GM19395 (cell line): ENCODE data around the gene OSBPL9.
"Not testable (repeated sequence)": the region's sequence is repeated elsewhere in the genome, so short reads cannot be mapped to it uniquely, and the experiment has no call there.

Experiments
- ATAC-seq: cut with Tn5 transposase; IDR thresholded peaks from one replicate; pipeline ENCODE4 v1.9.1; 2021; ENCODE audit warnings: mild to moderate bottlenecking, moderate library complexity; ENCODE audit not compliant: unreplicated experiment

OSBPL9 gene

GRCh38 chr1:51705035-51705434 lies 88.1 kb downstream of the OSBPL9 start:
- ATAC-seq: no peak

- ATAC-seq: no peak
Measured at GRCh38 chr1:51708911-51709760, 92.2 kb downstream of the OSBPL9 start.

GRCh38 chr1:51709951-51710350 lies 93.1 kb downstream of the OSBPL9 start:
- ATAC-seq: no peak

DNA sequence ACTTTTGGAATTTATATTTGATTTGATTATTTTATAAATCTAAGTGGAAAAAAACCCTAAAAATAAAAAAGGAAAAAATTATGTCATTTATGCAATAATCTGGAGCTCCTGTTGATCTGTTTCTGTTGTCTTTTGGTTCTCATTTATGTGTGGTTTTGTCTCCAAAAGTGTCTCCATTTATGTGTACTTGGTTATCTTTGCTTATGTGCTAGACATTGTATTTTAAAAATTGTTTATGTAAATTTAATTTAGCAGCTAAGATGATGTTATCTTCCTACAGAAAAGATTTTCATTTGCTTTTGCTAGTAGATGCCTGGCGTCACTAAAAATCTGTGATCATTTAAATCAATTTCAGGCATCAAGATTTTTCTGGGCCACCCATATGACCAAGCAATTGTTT lies 95.7 kb downstream of the OSBPL9 start:
- ATAC-seq: no peak

DNA sequence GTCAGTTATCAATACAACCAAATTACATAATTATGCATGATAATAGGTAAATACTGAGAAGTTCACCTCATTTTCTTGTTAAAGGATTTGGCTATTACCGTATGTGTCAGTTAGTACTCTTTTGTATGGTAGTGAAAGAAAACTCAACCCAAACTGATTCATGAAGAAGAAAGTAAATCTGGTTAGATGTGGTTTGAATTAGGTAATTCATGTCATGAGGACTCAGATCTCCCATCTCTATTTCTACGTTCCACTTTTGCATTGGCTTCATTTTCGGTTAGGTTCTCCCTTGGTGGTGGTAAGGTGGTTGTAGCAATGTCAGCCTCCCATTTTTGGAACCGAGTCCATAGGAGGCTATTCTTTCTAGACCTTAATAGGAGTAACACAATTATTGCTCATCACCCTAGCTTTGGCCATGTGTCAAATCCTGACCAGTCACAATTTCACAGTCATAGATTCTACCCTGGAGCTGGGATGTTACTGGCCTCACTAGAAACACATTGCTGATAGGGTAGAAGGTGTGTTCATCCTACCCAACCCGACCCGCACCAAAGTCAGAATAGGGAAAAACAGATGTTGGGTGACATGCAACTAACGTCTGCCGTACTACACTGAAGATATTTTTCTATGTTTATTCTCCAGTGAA lies 97.6 kb downstream of the OSBPL9 start:
- no peak for ATAC-seq

GRCh38 chr1:51715369-51715768 lies 98.5 kb downstream of the OSBPL9 start:
- ATAC-seq: peak; percentile 65

DNA sequence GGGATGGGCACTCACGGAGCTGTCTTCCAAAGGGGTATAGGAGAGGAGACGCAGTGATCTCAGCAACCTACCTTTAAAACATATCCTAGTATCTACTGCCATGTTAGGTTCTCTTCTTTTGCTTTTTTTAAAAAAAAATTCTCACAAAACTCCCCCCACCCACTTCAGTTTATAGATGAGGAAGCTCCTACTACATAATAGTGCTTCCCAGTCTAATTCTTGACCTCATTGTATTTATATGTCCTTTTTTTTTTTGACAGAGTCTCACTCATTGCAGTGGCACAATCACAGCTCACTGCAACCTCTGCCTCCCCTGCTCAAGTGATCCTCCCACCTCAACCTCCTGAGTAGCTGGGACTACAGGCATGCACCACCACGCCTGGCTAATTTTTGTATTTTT lies 99.9 kb downstream of the OSBPL9 start:
- no peak for ATAC-seq

- ATAC-seq: no peak
Measured at GRCh38 chr1:51717842-51718241, 101.0 kb downstream of the OSBPL9 start.

- ATAC-seq: no peak
Measured at GRCh38 chr1:51719146-51719545, 102.3 kb downstream of the OSBPL9 start.

GRCh38 chr1:51724797-51725196 lies 107.9 kb downstream of the OSBPL9 start:
- no peak for ATAC-seq

DNA sequence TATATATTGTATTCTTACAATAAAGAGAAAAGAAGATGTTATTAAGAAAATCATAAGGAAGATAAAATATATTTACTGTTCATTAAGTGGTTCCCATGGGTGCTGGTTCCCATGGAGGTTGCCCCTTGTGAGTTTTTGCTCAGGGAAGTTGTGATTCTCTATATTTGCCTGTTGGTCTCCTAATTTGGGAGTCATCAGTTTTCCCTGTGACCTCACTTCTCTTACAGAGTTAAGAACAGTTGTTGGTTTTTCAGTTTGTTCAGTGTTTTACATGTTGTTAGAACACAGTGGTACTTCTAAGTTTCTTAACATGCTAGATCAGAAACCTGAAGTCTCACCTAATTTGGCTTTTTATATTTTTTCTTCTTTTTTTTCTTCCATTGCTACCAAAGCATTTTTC lies 109.2 kb downstream of the OSBPL9 start:
- ATAC-seq: no peak

DNA sequence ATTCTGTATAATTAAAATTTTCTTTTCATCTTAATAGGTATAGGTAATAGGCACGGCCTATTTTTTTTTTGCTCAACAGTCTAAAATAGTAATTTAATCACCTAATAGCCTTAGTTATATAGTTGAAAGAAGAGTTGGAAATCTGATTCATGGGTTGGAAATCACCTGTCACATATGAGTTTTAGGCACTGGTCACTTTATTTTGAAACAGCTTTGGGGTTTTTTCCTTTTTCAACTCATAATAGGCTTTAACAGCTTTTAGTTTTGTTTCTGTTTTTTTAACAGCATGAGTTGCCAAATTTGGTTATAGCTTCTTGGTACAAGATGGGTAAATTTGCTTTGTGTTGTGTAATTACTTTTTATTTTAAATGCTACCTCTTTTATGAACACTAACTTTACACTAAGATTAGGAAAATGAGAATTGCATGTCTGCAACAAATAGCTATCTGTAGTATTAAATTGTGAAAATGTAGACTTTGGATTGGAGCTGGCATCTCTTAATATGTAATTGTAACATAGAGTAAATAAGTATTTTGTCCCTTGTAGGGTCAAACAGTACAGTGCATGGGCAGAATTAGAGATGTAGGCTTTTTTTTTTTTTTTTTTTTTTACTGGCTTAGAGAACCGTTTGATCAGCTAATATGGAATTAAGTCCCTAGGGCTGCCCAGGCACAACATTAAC lies 109.8 kb downstream of the OSBPL9 start:
- no peak for ATAC-seq

GRCh38 chr1:51727366-51727765 lies 110.5 kb downstream of the OSBPL9 start:
- ATAC-seq: no peak

DNA sequence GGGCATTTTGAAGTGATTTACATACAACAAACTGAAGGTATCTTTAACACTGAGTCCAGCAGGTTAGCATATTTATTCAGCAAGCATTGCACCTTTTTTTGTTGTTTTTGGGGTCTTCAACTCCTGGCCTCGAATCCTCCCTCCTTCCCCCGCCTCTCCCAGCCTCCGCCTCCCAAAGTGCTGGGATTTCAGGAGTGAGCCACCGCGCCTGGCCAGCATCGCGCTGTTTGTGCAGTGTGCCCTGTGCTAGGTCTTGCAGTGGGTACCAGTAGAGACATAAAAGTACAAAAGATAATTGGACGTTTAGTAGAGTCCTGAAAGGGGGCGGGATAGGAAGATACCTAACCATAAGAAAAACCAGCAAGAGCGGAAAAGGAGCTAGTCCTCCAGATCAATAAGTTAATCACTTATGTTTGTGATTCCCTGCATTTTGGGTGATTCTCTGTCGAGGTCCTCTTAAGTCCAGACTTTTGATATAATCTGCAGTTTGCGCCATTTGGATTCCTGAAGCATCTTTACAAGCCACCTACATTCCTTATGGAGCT lies 111.8 kb downstream of the OSBPL9 start:
- ATAC-seq: no peak

DNA sequence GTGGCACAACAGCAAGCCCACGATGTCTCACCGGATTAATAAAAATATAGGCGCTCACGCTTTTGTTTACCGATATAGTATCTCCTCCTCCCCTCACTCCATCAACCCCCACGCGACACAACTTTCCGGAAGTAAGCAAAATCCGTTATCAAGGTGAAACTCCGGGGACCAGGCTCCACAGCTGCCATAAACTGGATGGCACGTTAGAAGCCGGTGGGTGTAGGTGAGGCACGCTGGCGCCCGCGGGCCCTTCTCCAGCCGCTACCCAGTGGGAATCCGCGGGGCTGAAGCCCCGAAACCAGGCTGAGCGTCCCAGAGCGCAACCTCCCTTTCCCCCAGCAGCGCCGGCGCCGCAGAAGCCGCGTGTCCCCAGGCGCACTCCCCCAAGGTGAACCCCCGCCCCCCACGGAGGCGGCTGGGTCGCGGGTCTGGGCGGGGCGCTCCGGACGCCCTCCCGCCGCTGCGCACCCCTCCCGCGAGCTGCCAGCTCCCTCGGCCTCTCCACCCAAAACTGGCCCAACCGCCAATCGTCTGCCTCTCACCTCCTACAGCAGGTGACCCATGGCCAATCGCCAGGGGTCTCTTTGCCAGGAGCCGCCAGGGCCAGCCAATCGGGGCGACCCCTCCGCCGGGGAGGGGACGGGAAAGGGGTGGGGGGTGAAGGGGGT lies 112.4 kb downstream of the OSBPL9 start:
- peak; percentile 92 for ATAC-seq

DNA sequence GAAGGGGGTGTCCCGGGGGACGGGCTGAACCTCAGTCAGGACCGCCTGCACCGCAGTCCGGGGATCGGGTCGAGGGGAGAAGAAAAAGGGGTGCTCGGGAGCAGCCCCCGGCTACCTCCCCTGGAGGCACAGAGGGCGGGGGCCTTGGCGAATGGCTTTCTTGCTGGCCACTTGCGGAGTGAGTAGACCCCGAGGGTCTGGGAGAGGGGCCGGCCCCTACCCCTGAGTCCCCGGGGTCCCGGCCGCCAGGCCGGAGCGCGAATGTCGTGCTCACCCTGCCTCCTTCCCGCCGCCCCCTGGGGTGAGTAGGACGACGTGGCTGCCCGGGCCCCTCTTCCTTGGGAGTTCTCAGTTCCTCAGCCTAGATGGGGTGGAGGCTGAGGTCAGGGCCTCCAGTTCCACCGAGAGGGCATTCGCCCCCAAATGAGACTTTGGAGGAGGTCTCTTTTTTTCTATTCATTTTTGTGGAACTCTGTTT lies 113.0 kb downstream of the OSBPL9 start:
- peak; percentile 31 for ATAC-seq

- ATAC-seq: no peak
Measured at GRCh38 chr1:51731998-51732397, 115.1 kb downstream of the OSBPL9 start.

GRCh38 chr1:51732701-51733425 lies 116.0 kb downstream of the OSBPL9 start:
- no peak for ATAC-seq

GRCh38 chr1:51733426-51733774 lies 116.5 kb downstream of the OSBPL9 start:
- not testable (repeated sequence) for ATAC-seq

DNA sequence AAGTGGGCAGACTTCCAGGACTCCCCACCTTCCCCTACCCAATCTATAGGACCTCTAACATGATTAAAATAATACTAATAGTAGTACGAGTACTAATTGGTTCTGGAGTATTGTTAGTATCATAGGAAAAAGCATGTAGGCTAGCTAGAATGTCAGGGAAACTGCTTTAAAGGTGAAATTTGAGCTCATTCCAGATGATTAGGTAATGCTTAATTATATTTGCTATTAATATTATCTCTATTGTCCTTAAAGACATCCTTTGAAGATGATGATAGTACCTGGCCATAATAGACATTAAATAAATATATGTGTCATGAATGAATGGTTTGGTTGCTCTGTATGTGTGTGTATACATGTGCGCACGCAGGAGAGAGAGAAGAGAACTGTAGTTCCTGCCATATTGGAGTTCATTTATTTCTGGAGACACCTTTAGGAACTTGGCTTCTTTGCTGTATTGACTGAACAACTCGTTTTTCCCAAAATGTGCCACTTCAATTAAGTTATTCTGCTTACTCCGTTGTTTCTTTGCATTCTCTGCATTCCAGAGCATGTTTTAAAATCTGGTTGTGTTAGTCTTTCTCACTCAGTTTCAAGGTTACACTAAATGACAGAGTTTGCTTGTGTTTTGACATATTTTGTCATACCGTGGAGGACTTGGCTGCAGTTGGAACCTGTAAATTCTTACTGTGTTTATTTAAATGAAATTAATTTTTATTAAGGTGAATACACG lies 117.1 kb downstream of the OSBPL9 start:
- ATAC-seq: no peak
